Medulla oblongata (tissue), 1 donor: Measurements from ENCODE around the gene PDZD2.

Experiments
- DNase-seq: peaks from one replicate; pipeline ENCODE4 v3.0.0-alpha.2; 2015; ENCODE audit errors: extremely low spot score

PDZD2 gene

GRCh38 chr5:31824869-31825517 is 186.1 kb downstream of the PDZD2 start:
- no peak for DNase-seq

- peak; percentile 83 for DNase-seq
Measured at GRCh38 chr5:31825518-31826068, 186.7 kb downstream of the PDZD2 start.

GRCh38 chr5:31827867-31828266 is 188.9 kb downstream of the PDZD2 start:
- no peak for DNase-seq

GRCh38 chr5:31832966-31833365 is 194.0 kb downstream of the PDZD2 start:
- no peak for DNase-seq

- no peak for DNase-seq
Measured at GRCh38 chr5:31833710-31834109, 194.8 kb downstream of the PDZD2 start.

GRCh38 chr5:31844622-31845345 is 205.9 kb downstream of the PDZD2 start:
- DNase-seq: no peak

- DNase-seq: no peak
Measured at GRCh38 chr5:31845361-31845760, 206.4 kb downstream of the PDZD2 start.

- no peak for DNase-seq
Measured at GRCh38 chr5:31846934-31847333, 208.0 kb downstream of the PDZD2 start.

GRCh38 chr5:31847354-31847753 is 208.4 kb downstream of the PDZD2 start:
- peak; percentile 31 for DNase-seq

GRCh38 chr5:31850981-31851689 is 212.2 kb downstream of the PDZD2 start:
- DNase-seq: no peak

- DNase-seq: no peak
Measured at GRCh38 chr5:31853398-31854135, 214.6 kb downstream of the PDZD2 start.

- DNase-seq: peak; percentile 21
Measured at GRCh38 chr5:31854181-31855133, 215.5 kb downstream of the PDZD2 start.

GRCh38 chr5:31855134-31856040 is 216.5 kb downstream of the PDZD2 start:
- DNase-seq: peak; percentile 70

GRCh38 chr5:31859096-31859495 is 220.2 kb downstream of the PDZD2 start:
- DNase-seq: no peak

GRCh38 chr5:31860278-31860677 is 221.3 kb downstream of the PDZD2 start:
- no peak for DNase-seq

GRCh38 chr5:31860726-31861433 is 221.9 kb downstream of the PDZD2 start:
- DNase-seq: no peak

- no peak for DNase-seq
Measured at GRCh38 chr5:31861601-31862000, 222.7 kb downstream of the PDZD2 start.

- DNase-seq: no peak
Measured at GRCh38 chr5:31863991-31864411, 225.1 kb downstream of the PDZD2 start.

- DNase-seq: no peak
Measured at GRCh38 chr5:31866166-31866565, 227.2 kb downstream of the PDZD2 start.
